ENCODE results near the gene RBM5. TPM values are rescaled to one million over a fixed set of nuclear protein-coding genes. Genes with fewer than 3 reads are reported as not detected.

The RBM5 gene
- polyA plus RNA-seq, 1 donor (not counting 4 experiments of a cell fraction or from before 2014, with no cell fraction given): 167 TPM

DNA sequence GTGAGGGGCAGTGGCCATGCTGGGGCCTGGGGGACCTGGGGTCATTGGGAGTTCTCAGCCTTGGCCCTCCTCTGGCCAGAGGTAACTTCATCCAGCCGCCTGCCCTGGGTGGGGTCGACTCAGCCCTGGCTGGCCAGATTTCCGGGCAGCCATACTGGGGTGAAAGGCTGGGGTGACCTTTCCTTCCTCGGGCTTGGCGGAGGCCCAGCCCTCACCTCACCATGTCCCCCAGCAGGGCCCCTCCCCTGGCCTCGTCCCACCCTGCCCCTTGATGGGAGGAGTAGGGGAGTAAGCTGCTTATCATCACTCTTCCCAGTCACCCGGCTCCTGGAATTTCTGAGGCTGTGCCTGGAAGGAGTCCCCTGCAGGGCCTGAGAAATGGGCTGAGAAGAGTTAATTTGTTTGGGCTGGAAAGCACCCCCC is 71.9 kb downstream of the RBM5 start:
- peaks cover 13% of the 10 kb centered on the region for H3K9me1 ChIP-seq (ENCODE audit: control insufficient read depth, extremely low read depth, insufficient read depth, low read length)
- peak overlapping the region; percentile 64 for H3K9ac ChIP-seq (ENCODE audit: control insufficient read depth, extremely low read depth, insufficient read depth, low read length)
- H3K27ac ChIP-seq (ENCODE audit: control insufficient read depth, insufficient read depth, low read length): peak overlapping the region; percentile 81
- peaks cover 23 to 48% of the 10 kb centered on the region in 2 experiments for H3K36me3 ChIP-seq (ENCODE audit: control insufficient read depth in 2 of 2, extremely low read depth in 1 of 2, insufficient read depth in 2 of 2, low read length in 2 of 2)
- FAIRE-seq (no peak), DNase-seq (ENCODE audit: low read depth, low spot score) (no peak)
- TF ChIP-seq CTCF (optimal IDR thresholded peaks at IDR 0.05 in 1 of 3, IDR thresholded peaks at IDR 0.05 in 1 of 3, conservative IDR thresholded peaks at IDR 0.05 in 1 of 3; ENCODE audit: extremely low read depth in 1 of 3, insufficient read depth in 2 of 3, low read length in 3 of 3) (no peak), EZH2 (IDR thresholded peaks at IDR 0.05; ENCODE audit: low read length) (no peak)
- H3K9me3 ChIP-seq (ENCODE audit: control insufficient read depth, low read depth, low read length): no peaks in the 10 kb centered on the region
- dilution Hi-C loops (cut with MboI; ENCODE audit: extremely low pct_ligation_motif_present, low sequenced_read_pairs): no loop called here
- no peak overlapping the region for H2AFZ ChIP-seq (ENCODE audit: control insufficient read depth, low read length)
- peak overlapping the region; percentile 99 for H3K4me2 ChIP-seq (ENCODE audit: control insufficient read depth, extremely low read depth, insufficient read depth, low read depth, low read length)
- no peaks in the 10 kb centered on the region for H3K27me3 ChIP-seq (ENCODE audit: control insufficient read depth, extremely low read depth, insufficient read depth, low read length)
- H3K4me3 ChIP-seq (ENCODE audit: control insufficient read depth in 2 of 3, extremely low read depth in 1 of 3, insufficient read depth in 2 of 3, low read depth in 1 of 3, low read length in 3 of 3): peak overlapping the region in 1 of 3 experiments; percentile 41
- H3K79me2 ChIP-seq (ENCODE audit: control insufficient read depth, insufficient read depth, low read length): peaks cover 81% of the 10 kb centered on the region
- H3K4me1 ChIP-seq (ENCODE audit: control insufficient read depth, extremely low read depth, insufficient read depth, low read length): peaks cover 84% of the 10 kb centered on the region
- H4K20me1 ChIP-seq (ENCODE audit: control insufficient read depth, extremely low read depth, insufficient read depth, low read length): no peaks in the 10 kb centered on the region

DNA sequence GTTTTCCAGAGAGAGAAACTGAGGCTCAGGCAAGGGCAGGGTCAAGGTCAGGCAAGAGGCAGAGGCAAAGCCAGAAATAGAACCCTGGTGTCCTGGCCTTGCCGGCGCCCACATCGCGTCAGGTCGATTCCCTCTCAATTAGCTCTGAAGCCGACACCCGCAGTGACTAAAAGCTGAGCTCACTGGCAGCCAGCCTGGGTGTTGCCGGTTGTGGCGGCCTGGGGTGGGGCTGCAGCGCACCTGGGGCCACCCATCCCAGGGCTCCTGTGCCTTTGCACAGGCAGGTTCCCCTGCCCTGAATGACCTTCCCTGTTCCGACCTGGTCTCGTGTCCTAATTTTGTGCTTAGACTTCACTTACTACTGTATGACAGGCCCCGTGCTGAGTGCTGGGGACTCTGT is 72.6 kb downstream of the RBM5 start:
- Histone ChIP-seq H3K4me3 (ENCODE audit: control insufficient read depth in 2 of 3, extremely low read depth in 1 of 3, insufficient read depth in 2 of 3, low read depth in 1 of 3, low read length in 3 of 3) (peak overlapping the region in 2 of 3 experiments; percentile 41 to 52), H3K4me1 (ENCODE audit: control insufficient read depth, extremely low read depth, insufficient read depth, low read length) (peaks cover 91% of the 10 kb centered on the region), H3K9me3 (ENCODE audit: control insufficient read depth, low read depth, low read length) (no peaks in the 10 kb centered on the region), H3K27ac (ENCODE audit: control insufficient read depth, insufficient read depth, low read length) (peak overlapping the region; percentile 81), H3K9ac (ENCODE audit: control insufficient read depth, extremely low read depth, insufficient read depth, low read length) (peak overlapping the region; percentile 64), H3K4me2 (ENCODE audit: control insufficient read depth, extremely low read depth, insufficient read depth, low read depth, low read length) (peak overlapping the region; percentile 99), H3K36me3 (ENCODE audit: control insufficient read depth in 2 of 2, extremely low read depth in 1 of 2, insufficient read depth in 2 of 2, low read length in 2 of 2) (peaks cover 23 to 49% of the 10 kb centered on the region in 2 experiments), H4K20me1 (ENCODE audit: control insufficient read depth, extremely low read depth, insufficient read depth, low read length) (no peaks in the 10 kb centered on the region), H2AFZ (ENCODE audit: control insufficient read depth, low read length) (no peak overlapping the region), H3K79me2 (ENCODE audit: control insufficient read depth, insufficient read depth, low read length) (peaks cover 81% of the 10 kb centered on the region), H3K9me1 (ENCODE audit: control insufficient read depth, extremely low read depth, insufficient read depth, low read length) (peaks cover 13% of the 10 kb centered on the region), H3K27me3 (ENCODE audit: control insufficient read depth, extremely low read depth, insufficient read depth, low read length) (no peaks in the 10 kb centered on the region)
- DNase-seq (ENCODE audit: low read depth, low spot score) (no peak), FAIRE-seq (peak; percentile 43)
- TF ChIP-seq EZH2 (IDR thresholded peaks at IDR 0.05; ENCODE audit: low read length): no peak
- dilution Hi-C loops (cut with MboI; ENCODE audit: extremely low pct_ligation_motif_present, low sequenced_read_pairs): no loop called here

Data from keratinocyte (primary cell).